HG02938 (cell line): ENCODE data around the gene GTF3C2.
"Not testable (repeated sequence)": the region's sequence is repeated elsewhere in the genome, so short reads cannot be mapped to it uniquely, and the experiment has no call there.

Source experiments
- ATAC-seq: cut with Tn5 transposase; IDR thresholded peaks from one replicate; pipeline ENCODE4 v1.9.1; 2021; ENCODE audit warnings: mild to moderate bottlenecking, moderate library complexity; ENCODE audit not compliant: unreplicated experiment

GTF3C2 gene

GRCh38 chr2:27375513-27376099 is 19.0 kb upstream of the GTF3C2 start:
- ATAC-seq, result no peak

GRCh38 chr2:27373567-27373966 is 17.0 kb upstream of the GTF3C2 start:
- no peak for ATAC-seq

GRCh38 chr2:27372937-27373336 is 16.4 kb upstream of the GTF3C2 start:
- no peak for ATAC-seq

- peak; percentile 23 for ATAC-seq
Observed at GRCh38 chr2:27370816-27371620, 14.5 kb upstream of the GTF3C2 start.

- peak; percentile 79 for ATAC-seq
Observed at GRCh38 chr2:27370026-27370815, 13.7 kb upstream of the GTF3C2 start, which contains the start of the genes EIF2B4 and SNX17. Gene EIF2B4 (minus strand): TSS chr2:27370338. CDS start chr2:27370314, 24 bp downstream. Gene SNX17 (plus strand): TSS chr2:27370616. CDS start chr2:27370744, 128 bp downstream.

- no peak for ATAC-seq
Observed at GRCh38 chr2:27369471-27370025, 13.0 kb upstream of the GTF3C2 start.

GRCh38 chr2:27363933-27364332 is 7.4 kb upstream of the GTF3C2 start:
- no peak for ATAC-seq

- no peak for ATAC-seq
Observed at GRCh38 chr2:27362678-27363420, 6.3 kb upstream of the GTF3C2 start.

GRCh38 chr2:27356056-27356381 is 545 bp downstream of the GTF3C2 start:
- peak; percentile 32 for ATAC-seq

- ATAC-seq, result no peak
Observed at GRCh38 chr2:27354597-27354927, 2.0 kb downstream of the GTF3C2 start.

GRCh38 chr2:27353762-27354596 is 2.6 kb downstream of the GTF3C2 start:
- ATAC-seq, result no peak

GRCh38 chr2:27353386-27353761 is 3.2 kb downstream of the GTF3C2 start:
- not testable (repeated sequence) for ATAC-seq

GRCh38 chr2:27351802-27352598 is 4.6 kb downstream of the GTF3C2 start:
- ATAC-seq, result no peak

GRCh38 chr2:27350106-27350693 is 6.4 kb downstream of the GTF3C2 start:
- no peak for ATAC-seq

- no peak for ATAC-seq
Observed at GRCh38 chr2:27347641-27348040, 8.9 kb downstream of the GTF3C2 start.

GRCh38 chr2:27336173-27336572 is 20.4 kb downstream of the GTF3C2 start:
- ATAC-seq, result no peak

GRCh38 chr2:27335311-27335710 is 21.3 kb downstream of the GTF3C2 start:
- no peak for ATAC-seq

GRCh38 chr2:27324720-27325119 is 31.8 kb downstream of the GTF3C2 start:
- ATAC-seq, result no peak
